ENCODE measurements around the gene PMVK. TPM values are rescaled to one million over a fixed set of nuclear protein-coding genes. Genes with fewer than 3 reads are reported as not detected.

Gene PMVK
- total RNA-seq, 1 experiment from 2014 or later: 27.1 TPM

DNA sequence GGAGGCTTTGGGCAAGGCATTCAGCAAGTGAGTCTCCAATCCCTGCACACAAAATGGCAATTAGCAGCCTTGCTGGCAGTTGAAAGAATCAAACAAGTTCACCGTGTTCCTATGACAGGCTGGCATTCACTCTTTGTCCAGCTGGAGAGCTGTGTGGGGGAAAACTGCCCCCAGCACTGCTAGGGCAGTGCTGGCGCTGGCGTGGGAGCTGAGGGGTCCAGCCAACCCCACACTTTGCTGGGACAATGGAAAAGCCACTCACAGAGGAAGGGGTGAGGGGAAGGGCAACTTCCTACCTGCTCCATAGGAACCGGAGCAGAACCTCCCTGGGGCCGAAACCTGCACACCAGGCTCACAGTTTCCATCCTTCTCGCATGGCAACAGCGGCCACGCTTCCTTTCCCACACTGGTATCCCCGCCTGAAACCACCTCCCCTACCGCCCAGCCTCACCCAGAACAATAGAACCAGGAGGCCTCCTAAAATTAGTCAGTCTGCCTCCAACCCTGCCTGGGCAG, 39.7 kb downstream of the PMVK start:
- no peaks in the 10 kb centered on the region for H3K79me2 ChIP-seq (ENCODE audit: low read depth)
- CTCF ChIA-PET: no interaction called here

DNA sequence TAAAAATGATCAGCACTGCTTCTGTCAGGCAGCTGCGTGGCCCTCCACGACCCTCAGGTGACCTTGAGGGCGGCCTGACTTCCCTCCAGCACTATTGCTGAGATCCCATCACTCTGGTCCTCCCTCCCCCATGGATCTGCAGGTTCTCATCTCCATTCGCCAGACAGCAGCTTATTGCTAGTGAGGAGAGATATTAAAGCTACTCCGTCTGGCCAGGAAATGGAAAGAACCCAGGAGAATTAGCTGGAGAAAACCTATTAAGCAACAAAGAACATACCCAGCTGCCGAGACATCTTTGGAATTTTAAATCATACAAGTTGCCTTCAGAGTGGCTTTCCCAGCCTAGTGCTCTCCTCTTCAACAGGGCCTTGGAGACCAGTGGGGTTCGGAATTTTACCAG, 40.7 kb downstream of the PMVK start:
- H3K27me3 ChIP-seq (ENCODE audit: insufficient read depth, low read depth): peaks cover 40% of the 10 kb centered on the region; the same call in 1 of the 2 replicates
- ChIA-PET POLR2A (ENCODE audit: unreplicated experiment) (interaction anchor here (0.7 kb wide), 1 partner anchor 94 kb away, joined by 4 read pairs; no protein-coding TSS in a partner anchor), CTCF (interaction anchor here (0.5 kb wide), 1 partner anchor 43 kb away, joined by 5 read pairs; no protein-coding TSS in a partner anchor)
- H3K9me2 ChIP-seq (ENCODE audit: insufficient read depth): no peaks in the 10 kb centered on the region
- no peak overlapping the region for H3K4me2 ChIP-seq
- intact Hi-C loops (cut with micrococcal nuclease; ENCODE audit: unreplicated experiment): no loop called here
- no peak overlapping the region for H3K4me3 ChIP-seq
- H3K36me3 ChIP-seq (ENCODE audit: low read depth): no peaks in the 10 kb centered on the region
- H3K79me2 ChIP-seq (ENCODE audit: low read depth): no peaks in the 10 kb centered on the region
- H3F3A ChIP-seq (ENCODE audit: insufficient read depth, low read depth): no peaks in the 10 kb centered on the region
- H4K20me1 ChIP-seq (ENCODE audit: insufficient read depth): no peaks in the 10 kb centered on the region
- H3K27ac ChIP-seq: no peak overlapping the region
- no peak for DNase-seq
- H2AFZ ChIP-seq: no peak overlapping the region
- no peaks in the 10 kb centered on the region for H3K9me3 ChIP-seq (ENCODE audit: insufficient read depth, low read depth)
- TF ChIP-seq CTCF (conservative IDR thresholded peaks at IDR 0.05) (no peak), EZH2 (IDR thresholded peaks at IDR 0.05; ENCODE audit: low read depth) (no peak)
- no TSS peak for BruUV-seq (replicated peaks)
- H3K4me1 ChIP-seq (replicated peaks; ENCODE audit: insufficient read depth): no peaks in the 10 kb centered on the region

More for the DNA sequence above, 39.7 kb downstream of the PMVK start:
- Histone ChIP-seq H2AFZ (no peak overlapping the region), H3K4me3 (no peak overlapping the region), H3K36me3 (ENCODE audit: low read depth) (no peaks in the 10 kb centered on the region), H3K4me2 (no peak overlapping the region), H3F3A (ENCODE audit: insufficient read depth, low read depth) (no peaks in the 10 kb centered on the region), H3K27ac (no peak overlapping the region), H3K4me1 (replicated peaks; ENCODE audit: insufficient read depth) (no peaks in the 10 kb centered on the region), H3K9me3 (ENCODE audit: insufficient read depth, low read depth) (no peaks in the 10 kb centered on the region), H3K27me3 (ENCODE audit: insufficient read depth, low read depth) (peaks cover 40% of the 10 kb centered on the region; the same call in 1 of the 2 replicates), H3K9me2 (ENCODE audit: insufficient read depth) (no peaks in the 10 kb centered on the region), H4K20me1 (ENCODE audit: insufficient read depth) (no peaks in the 10 kb centered on the region)
- POLR2A ChIA-PET (ENCODE audit: unreplicated experiment): no interaction called here
- DNase-seq: no peak
- intact Hi-C loops (cut with micrococcal nuclease; ENCODE audit: unreplicated experiment): no loop called here
- no TSS peak for BruUV-seq (replicated peaks)
- no peak for TF ChIP-seq CTCF (conservative IDR thresholded peaks at IDR 0.05)
- TF ChIP-seq EZH2 (IDR thresholded peaks at IDR 0.05; ENCODE audit: low read depth): no peak

DNA sequence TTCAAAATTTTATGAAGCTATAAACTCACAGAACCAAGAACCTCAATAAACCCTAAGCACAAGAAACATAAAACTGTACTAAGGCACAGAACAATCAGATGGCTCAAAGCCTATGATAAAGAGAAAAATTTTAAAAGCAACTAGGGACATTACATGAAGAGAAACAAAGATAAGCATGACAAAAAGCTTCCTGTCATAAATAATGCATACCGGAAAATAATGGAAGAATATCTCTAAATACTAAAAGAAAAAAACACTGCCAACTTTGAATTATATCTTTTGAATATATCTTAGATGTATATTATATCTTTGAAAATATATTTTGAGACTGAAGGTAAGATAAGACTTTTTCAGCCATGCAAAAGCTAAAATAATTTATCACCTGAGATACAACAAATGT, 45.1 kb downstream of the PMVK start:
- DNase-seq: no peak
- no peaks in the 10 kb centered on the region for H3K9me2 ChIP-seq (ENCODE audit: insufficient read depth)
- H3K27ac ChIP-seq: no peak overlapping the region
- ChIA-PET POLR2A (ENCODE audit: unreplicated experiment) (no interaction called here), CTCF (interaction anchor here (0.6 kb wide), 3 partner anchors 27 to 268 kb away, joined by 3 to 14 read pairs (median 4); no protein-coding TSS in a partner anchor)
- no TSS peak for BruUV-seq (replicated peaks)
- no peaks in the 10 kb centered on the region for H3K36me3 ChIP-seq (ENCODE audit: low read depth)
- H3K4me2 ChIP-seq: no peak overlapping the region
- TF ChIP-seq EZH2 (IDR thresholded peaks at IDR 0.05; ENCODE audit: low read depth) (no peak), CTCF (conservative IDR thresholded peaks at IDR 0.05) (no peak)
- H3K27me3 ChIP-seq (ENCODE audit: insufficient read depth, low read depth): peaks cover 63% of the 10 kb centered on the region
- H3F3A ChIP-seq (ENCODE audit: insufficient read depth, low read depth): no peaks in the 10 kb centered on the region
- no peak overlapping the region for H3K4me3 ChIP-seq
- no peak overlapping the region for H2AFZ ChIP-seq
- no peaks in the 10 kb centered on the region for H3K4me1 ChIP-seq (replicated peaks; ENCODE audit: insufficient read depth)
- intact Hi-C loops (cut with micrococcal nuclease; ENCODE audit: unreplicated experiment): no loop called here
- no peaks in the 10 kb centered on the region for H3K79me2 ChIP-seq (ENCODE audit: low read depth)
- H3K9me3 ChIP-seq (ENCODE audit: insufficient read depth, low read depth): no peaks in the 10 kb centered on the region
- H4K20me1 ChIP-seq (ENCODE audit: insufficient read depth): no peaks in the 10 kb centered on the region

Measured in PC-9 (cell line).